B cell (primary cell): ENCODE results near the gene TMEM86B. TPM values are rescaled to one million over a fixed set of nuclear protein-coding genes. Genes with fewer than 3 reads are reported as not detected.

ENCODE experiments used
- ATAC-seq: fragments of 200-7000 bp; cut with Tn5 transposase; one replicate; pipeline ENCODE4 v1.10.0; 2021; ENCODE audit warnings: low read depth, mild to moderate bottlenecking, moderate number of reproducible peaks, moderate library complexity
- CTCF ChIA-PET: fragments of 350-600 bp; sonication (Branson Sonifier 250); formaldehyde crosslinking; loops from one replicate; lab custom pipeline; 2021; ENCODE audit warnings: antibody characterized with exemption, inconsistent platforms; lab: Charles Lee
- POLR2A ChIA-PET: fragments of 350-600 bp; sonication (Branson Sonifier 250); formaldehyde crosslinking; loops from one replicate; lab custom pipeline; 2021; ENCODE audit warnings: antibody characterized with exemption; lab: Charles Lee
- DNase-seq: peaks from one replicate; pipeline ENCODE4 v3.0.0; 2013
- H2AFZ ChIP-seq: 2 replicates; pipeline ENCODE4 v1.6.1; 2012; ENCODE audit warnings: mild to moderate bottlenecking, low read depth, low read length; ENCODE audit not compliant: insufficient read depth, poor library complexity, severe bottlenecking
- H3K27ac ChIP-seq, 2 donors: 1 replicate in 1 of 2; 2 replicates in 1 of 2; pipeline ENCODE4 v1.5.1; 2012 to 2013; ENCODE audit warnings: low read length in 2 of 2, mild to moderate bottlenecking in 2 of 2, moderate library complexity in 1 of 2
- H3K27me3 ChIP-seq, 4 experiments: fragments of 200-600 bp in 1 of 4; sonication (generic) in 1 of 4; replicated peaks in 1 of 4; 1 replicate in 2 of 4; 2 replicates in 2 of 4; pipeline versions ENCODE4 v1.6.1 to v1.7.0; 2013 to 2016; ENCODE audit warnings: low read length in 3 of 4, mild to moderate bottlenecking in 2 of 4, mixed read lengths in 1 of 4, moderate library complexity in 1 of 4; ENCODE audit not compliant: insufficient read depth in 4 of 4, control insufficient read depth in 3 of 4; ENCODE audit errors: control extremely low read depth in 1 of 4
- H3K36me3 ChIP-seq, 2 experiments: replicated peaks in 1 of 2; 1 replicate in 1 of 2; 2 replicates in 1 of 2; pipeline versions ENCODE4 v1.6.1 to v1.7.1; 2013; ENCODE audit warnings: low read length in 1 of 2; ENCODE audit not compliant: insufficient read depth in 2 of 2, control insufficient read depth in 1 of 2; ENCODE audit errors: control extremely low read depth in 1 of 2, extremely low read depth in 1 of 2
- H3K4me1 ChIP-seq, 2 donors: fragments of 200-600 bp in 1 of 2; sonication (generic) in 1 of 2; 1 replicate in 1 of 2; 2 replicates in 1 of 2; pipeline versions ENCODE4 v1.5.1 to v1.6.1; 2013 to 2017; ENCODE audit warnings: low read length in 2 of 2; ENCODE audit not compliant: control insufficient read depth in 2 of 2, insufficient read depth in 2 of 2
- H3K4me2 ChIP-seq: replicated peaks from 2 replicates; pipeline ENCODE3; 2012; ENCODE audit warnings: mild to moderate bottlenecking, low read depth, low read length; ENCODE audit not compliant: poor library complexity, severe bottlenecking
- H3K4me3 ChIP-seq, 5 experiments: fragments of 200-600 bp in 1 of 5; sonication (generic) in 1 of 5; 1 replicate in 3 of 5; 2 replicates in 2 of 5; pipeline versions ENCODE4 v1.5.1 to v1.7.0; 2011 to 2016; ENCODE audit warnings: low read length in 4 of 5, mild to moderate bottlenecking in 4 of 5, low read depth in 2 of 5, control low read depth in 1 of 5, moderate library complexity in 1 of 5; ENCODE audit not compliant: insufficient read depth in 1 of 5; ENCODE audit errors: control extremely low read depth in 1 of 5, extremely low read depth in 1 of 5
- H3K79me2 ChIP-seq: fragments of 200-600 bp; sonication (generic); one replicate; pipeline ENCODE4 v1.6.0; 2016; ENCODE audit warnings: low read length; ENCODE audit not compliant: control insufficient read depth, insufficient read depth
- H3K9ac ChIP-seq: fragments of 200-600 bp; sonication (generic); 2 replicates; pipeline ENCODE4 v1.6.1; 2017; ENCODE audit warnings: mild to moderate bottlenecking, low read length, moderate library complexity
- H3K9me3 ChIP-seq, 3 donors: one replicate each; pipeline versions ENCODE4 v1.6.1 to v1.7.1; 2013; ENCODE audit warnings: low read length in 2 of 3; ENCODE audit not compliant: control insufficient read depth in 2 of 3, insufficient read depth in 1 of 3; ENCODE audit errors: control extremely low read depth in 1 of 3
- H4K20me1 ChIP-seq: 2 replicates; pipeline ENCODE4 v1.6.0; 2012; ENCODE audit warnings: mild to moderate bottlenecking, low read length; ENCODE audit not compliant: insufficient read depth, control insufficient read depth, poor library complexity, severe bottlenecking
- H3K27ac Mint-ChIP-seq: one replicate; pipeline ENCODE4 v1.8.0; 2021; ENCODE audit warnings: mixed read lengths
- H3K27me3 Mint-ChIP-seq: one replicate; pipeline ENCODE4 v1.8.0; 2021; ENCODE audit warnings: mixed read lengths
- H3K4me1 Mint-ChIP-seq: one replicate; pipeline ENCODE4 v1.8.0; 2021; ENCODE audit warnings: mixed read lengths
- H3K4me3 Mint-ChIP-seq: one replicate; pipeline ENCODE4 v1.8.0; 2021; ENCODE audit warnings: mixed read lengths
- H3K9me3 Mint-ChIP-seq: one replicate; pipeline ENCODE4 v1.8.0; 2022; ENCODE audit warnings: mixed read lengths; ENCODE audit not compliant: insufficient read depth
- CTCF ChIP-seq: fragments of 200-600 bp; IDR thresholded peaks from one replicate; pipeline ENCODE4 v1.8.0; 2022; ENCODE audit warnings: antibody characterized with exemption, mild to moderate bottlenecking
- EZH2 ChIP-seq: IDR thresholded peaks from 2 replicates; pipeline ENCODE4 v1.6.1; 2012; ENCODE audit warnings: borderline replicate concordance, low read depth, mild to moderate bottlenecking, moderate library complexity, low read length; ENCODE audit not compliant: insufficient read depth, poor library complexity, severe bottlenecking
- WGBS: methylation state at CpG from one replicate; pipeline ENCODE4 v1.1.5; 2013; ENCODE audit warnings: missing lambda C conversion rate; ENCODE audit not compliant: insufficient coverage; 5-methylcytosine and 5-hydroxymethylcytosine counted together
- intact Hi-C: fragments of 100-400 bp; cut with micrococcal nuclease; formaldehyde crosslinking; loops from one replicate; pipeline ENCODE4 v1.10.0; 2022
- polyA plus RNA-seq: library from polyadenylated mRNA; depleted of rRNA; stranded (reverse); fragments of >200 nt; gene quantifications from 2 replicates; pipeline ENCODE4 v1.2.3, GENCODE V29; 2012
- total RNA-seq, 2 donors: library from RNA; stranded (reverse); fragments of 120-200 nt in 1 of 2; gene quantifications; 1 replicate in 1 of 2; 2 replicates in 1 of 2; pipeline versions ENCODE4 v1.2.3 to v1.2.4, GENCODE V29; 2013 to 2022

TMEM86B gene
- total and polyA plus RNA-seq, 2 donors (not counting 1 experiment from before 2014, with no cell fraction given): 13.6 to 20.7 TPM

DNA sequence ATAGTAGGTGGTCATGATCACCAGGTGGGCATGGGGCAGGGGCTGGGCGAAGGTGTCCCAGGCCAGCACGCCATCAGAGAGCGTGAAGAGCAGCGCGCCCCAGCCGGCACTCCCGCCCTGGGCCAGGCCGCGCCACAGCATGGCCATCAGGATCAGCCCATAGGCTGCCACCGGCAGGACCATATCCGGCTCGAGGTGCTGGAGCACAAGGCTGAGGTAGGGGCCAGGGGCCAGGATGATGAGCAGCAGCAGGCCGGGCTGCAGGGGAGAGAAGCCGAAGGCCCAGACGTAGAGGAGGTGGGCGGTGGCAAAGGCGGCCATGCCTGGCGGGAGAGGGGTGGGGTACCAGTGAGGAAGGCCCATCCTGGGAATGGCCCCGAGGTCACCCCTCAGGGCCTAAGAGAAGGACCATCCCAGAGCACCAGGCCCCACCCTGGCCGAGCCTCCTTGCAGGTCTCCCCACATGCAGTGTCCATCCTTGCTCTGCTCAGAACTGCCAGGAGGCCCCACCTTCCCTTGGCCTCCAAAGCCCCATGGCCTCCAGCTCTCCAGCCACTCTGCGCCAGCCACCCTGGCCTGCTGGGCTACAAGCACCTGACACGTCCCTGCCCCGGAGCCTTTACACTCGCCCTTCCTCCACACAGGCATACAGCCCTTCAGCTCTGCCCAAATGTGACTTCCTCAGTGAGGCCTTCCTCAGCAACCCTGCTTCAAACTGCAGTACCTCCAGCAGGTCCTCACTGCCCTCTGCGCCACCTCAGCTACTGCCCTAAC, 1.1 kb downstream of the TMEM86B start:
- H4K20me1 ChIP-seq: peaks cover 63% of the 10 kb centered on the region
- no peak overlapping the region for H3K27ac Mint-ChIP-seq

More for the DNA sequence above, 1.1 kb downstream of the TMEM86B start:
- ATAC-seq (no peak), DNase-seq (no peak)
- no peaks in the 10 kb centered on the region for H3K27me3 Mint-ChIP-seq
- Histone ChIP-seq H3K79me2 (peaks cover under 1% of the 10 kb centered on the region), H3K27me3 (no peaks in the 10 kb centered on the region), H3K9me3 (no peaks in the 10 kb centered on the region), H3K36me3 (peaks cover 0 to 62% of the 10 kb centered on the region in 2 experiments), H3K9ac (no peak overlapping the region), H3K27ac (no peak overlapping the region), H3K4me3 (no peak overlapping the region), H3K4me1 (no peaks in the 10 kb centered on the region), H2AFZ (no peak overlapping the region), H3K4me2 (no peak overlapping the region)
- TF ChIP-seq EZH2: no peak
- TF ChIP-seq CTCF: no peak
- CTCF ChIA-PET: no interaction called here
- 93% methylated on average over 25 of the region's 25 CpGs for WGBS
- POLR2A ChIA-PET: no interaction called here
- intact Hi-C loops: no loop called here
- H3K9me3 Mint-ChIP-seq: no peaks in the 10 kb centered on the region
- H3K4me3 Mint-ChIP-seq: no peak overlapping the region
- peaks cover 3% of the 10 kb centered on the region for H3K4me1 Mint-ChIP-seq
